PFSK-1 (cell line): ENCODE results near the gene SPEG.

Source experiments
- FOXP2 ChIP-seq: optimal IDR thresholded peaks from 2 replicates; pipeline ENCODE3; 2011; ENCODE audit warnings: borderline replicate concordance, control low read depth, inconsistent platforms; ENCODE audit not compliant: insufficient read depth; ENCODE audit errors: extremely low read length, extremely low read depth
- POLR2AphosphoS5 ChIP-seq: IDR thresholded peaks from 2 replicates; pipeline ENCODE4 v1.6.1; 2012; ENCODE audit warnings: low read depth, mild to moderate bottlenecking, control low read depth, low read length, moderate library complexity
- SIN3A ChIP-seq: IDR thresholded peaks from 2 replicates; pipeline ENCODE4 v1.6.1; 2012; ENCODE audit warnings: mild to moderate bottlenecking, low read length, moderate library complexity, borderline replicate concordance; ENCODE audit not compliant: insufficient read depth
- TAF1 ChIP-seq: IDR thresholded peaks from 2 replicates; pipeline ENCODE4 v1.6.1; 2012; ENCODE audit warnings: low read length, control low read depth, borderline replicate concordance; ENCODE audit not compliant: insufficient read depth
- TF ChIP-seq, protein P1 (sequence below), 2 experiments: IDR thresholded peaks; 2 replicates each; pipeline versions ENCODE4 v1.6.1 to v1.8.0; 2011 to 2012; ENCODE audit warnings: low read depth in 2 of 2, low read length in 2 of 2, control low read depth in 1 of 2, inconsistent platforms in 1 of 2, mild to moderate bottlenecking in 1 of 2, moderate library complexity in 1 of 2; ENCODE audit not compliant: insufficient read depth in 1 of 2

The SPEG gene

GRCh38 chr2:219434468-219434717, 250 bp upstream of the SPEG start:
- TF ChIP-seq POLR2AphosphoS5 (no peak), SIN3A (no peak), FOXP2 (no peak), TAF1 (no peak)
- TF ChIP-seq, protein P1, sequence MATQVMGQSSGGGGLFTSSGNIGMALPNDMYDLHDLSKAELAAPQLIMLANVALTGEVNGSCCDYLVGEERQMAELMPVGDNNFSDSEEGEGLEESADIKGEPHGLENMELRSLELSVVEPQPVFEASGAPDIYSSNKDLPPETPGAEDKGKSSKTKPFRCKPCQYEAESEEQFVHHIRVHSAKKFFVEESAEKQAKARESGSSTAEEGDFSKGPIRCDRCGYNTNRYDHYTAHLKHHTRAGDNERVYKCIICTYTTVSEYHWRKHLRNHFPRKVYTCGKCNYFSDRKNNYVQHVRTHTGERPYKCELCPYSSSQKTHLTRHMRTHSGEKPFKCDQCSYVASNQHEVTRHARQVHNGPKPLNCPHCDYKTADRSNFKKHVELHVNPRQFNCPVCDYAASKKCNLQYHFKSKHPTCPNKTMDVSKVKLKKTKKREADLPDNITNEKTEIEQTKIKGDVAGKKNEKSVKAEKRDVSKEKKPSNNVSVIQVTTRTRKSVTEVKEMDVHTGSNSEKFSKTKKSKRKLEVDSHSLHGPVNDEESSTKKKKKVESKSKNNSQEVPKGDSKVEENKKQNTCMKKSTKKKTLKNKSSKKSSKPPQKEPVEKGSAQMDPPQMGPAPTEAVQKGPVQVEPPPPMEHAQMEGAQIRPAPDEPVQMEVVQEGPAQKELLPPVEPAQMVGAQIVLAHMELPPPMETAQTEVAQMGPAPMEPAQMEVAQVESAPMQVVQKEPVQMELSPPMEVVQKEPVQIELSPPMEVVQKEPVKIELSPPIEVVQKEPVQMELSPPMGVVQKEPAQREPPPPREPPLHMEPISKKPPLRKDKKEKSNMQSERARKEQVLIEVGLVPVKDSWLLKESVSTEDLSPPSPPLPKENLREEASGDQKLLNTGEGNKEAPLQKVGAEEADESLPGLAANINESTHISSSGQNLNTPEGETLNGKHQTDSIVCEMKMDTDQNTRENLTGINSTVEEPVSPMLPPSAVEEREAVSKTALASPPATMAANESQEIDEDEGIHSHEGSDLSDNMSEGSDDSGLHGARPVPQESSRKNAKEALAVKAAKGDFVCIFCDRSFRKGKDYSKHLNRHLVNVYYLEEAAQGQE (IDR thresholded peaks at IDR 0.05; ENCODE audit: insufficient read depth in 1 of 2, low read depth in 2 of 2, low read length in 2 of 2), result no peak

GRCh38 chr2:219435701-219436100, 1.1 kb downstream of the SPEG start:
- TF ChIP-seq, protein P1 (IDR thresholded peaks at IDR 0.05; ENCODE audit: insufficient read depth in 1 of 2, low read depth in 2 of 2, low read length in 2 of 2), result no peak
- no peak for TF ChIP-seq FOXP2
- no peak for TF ChIP-seq POLR2AphosphoS5
- TF ChIP-seq TAF1, result no peak
- TF ChIP-seq SIN3A, result no peak

DNA sequence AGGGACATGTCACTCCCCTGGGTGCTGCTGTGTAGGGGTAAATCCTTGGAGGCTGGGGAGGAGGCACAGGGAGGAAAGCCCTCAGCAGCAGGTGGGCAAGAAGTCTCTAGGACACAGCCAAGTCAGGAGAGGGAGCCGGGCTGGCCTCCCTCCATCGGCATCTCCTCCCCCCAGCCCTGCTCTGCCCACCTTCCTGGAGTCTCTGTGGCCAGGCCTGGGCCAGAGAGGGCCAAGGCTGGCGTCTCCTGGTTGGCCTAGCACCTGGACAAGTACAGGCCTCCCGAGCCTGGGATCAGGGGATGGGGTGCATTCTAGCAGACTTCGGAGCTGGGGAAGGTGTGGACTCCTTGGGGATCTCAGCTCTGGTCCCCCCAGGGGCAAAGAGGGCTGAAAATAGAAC, 1.8 kb downstream of the SPEG start:
- TF ChIP-seq, protein P1 (IDR thresholded peaks at IDR 0.05; ENCODE audit: insufficient read depth in 1 of 2, low read depth in 2 of 2, low read length in 2 of 2), result no peak
- TF ChIP-seq TAF1, result no peak

DNA sequence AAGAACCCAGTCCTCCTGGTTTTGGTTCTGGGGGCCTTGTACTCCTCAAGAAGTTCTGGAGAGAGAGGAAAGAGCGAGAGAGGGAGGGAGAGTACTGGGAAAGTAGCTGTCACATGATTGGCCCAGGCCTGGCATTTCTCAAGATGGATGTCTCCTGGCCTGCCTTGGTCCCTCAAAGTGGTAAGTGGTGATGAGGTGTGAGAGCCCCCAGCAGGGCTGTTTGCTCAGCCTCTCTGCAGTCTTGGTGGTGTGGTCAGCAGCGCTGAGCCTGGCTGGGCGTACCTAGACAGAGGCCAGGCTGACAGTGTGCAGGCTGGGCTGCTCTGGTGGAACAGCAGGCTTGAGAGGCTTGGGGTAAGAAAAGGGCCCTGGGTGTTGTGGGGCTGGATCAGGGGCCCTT, 2.5 kb downstream of the SPEG start:
- TF ChIP-seq TAF1 (no peak), POLR2AphosphoS5 (no peak), SIN3A (no peak), FOXP2 (no peak)
- TF ChIP-seq, protein P1 (IDR thresholded peaks at IDR 0.05; ENCODE audit: insufficient read depth in 1 of 2, low read depth in 2 of 2, low read length in 2 of 2), result no peak

DNA sequence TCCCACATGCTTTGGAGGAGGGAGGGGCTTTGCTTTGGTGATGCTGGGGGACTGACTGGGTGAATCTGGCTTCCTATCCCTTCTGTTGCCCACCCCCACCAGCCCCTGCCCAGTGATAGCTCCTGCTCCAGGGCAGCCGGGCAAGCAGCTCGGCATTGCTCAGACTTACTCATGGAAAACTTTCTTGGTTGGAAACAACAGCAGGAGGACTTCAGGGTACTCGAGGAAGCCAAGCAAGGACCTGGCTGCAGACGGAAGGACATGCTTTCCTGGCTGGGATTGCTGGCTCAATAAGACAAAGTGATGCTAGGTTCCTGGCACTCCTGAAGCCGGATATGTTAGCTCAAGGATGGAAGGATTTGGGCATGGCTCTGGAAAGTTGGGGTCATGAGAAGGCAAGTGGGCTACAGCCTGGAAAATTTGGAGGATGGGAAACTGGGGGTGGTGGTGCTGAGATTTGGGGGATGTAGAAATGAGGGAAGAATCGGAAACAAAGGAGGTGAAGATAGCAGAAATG, 3.1 kb downstream of the SPEG start:
- TF ChIP-seq POLR2AphosphoS5 (no peak), FOXP2 (no peak), SIN3A (no peak), TAF1 (no peak)
